HG03521 (cell line): Measurements from ENCODE around the gene CELSR1.
"Not testable (repeated sequence)": the region's sequence is repeated elsewhere in the genome, so short reads cannot be mapped to it uniquely, and the experiment has no call there.

Experiments
- ATAC-seq: cut with Tn5 transposase; IDR thresholded peaks from one replicate; pipeline ENCODE4 v1.9.1; 2021; ENCODE audit warnings: mild to moderate bottlenecking, moderate library complexity; ENCODE audit not compliant: unreplicated experiment

Gene CELSR1

DNA sequence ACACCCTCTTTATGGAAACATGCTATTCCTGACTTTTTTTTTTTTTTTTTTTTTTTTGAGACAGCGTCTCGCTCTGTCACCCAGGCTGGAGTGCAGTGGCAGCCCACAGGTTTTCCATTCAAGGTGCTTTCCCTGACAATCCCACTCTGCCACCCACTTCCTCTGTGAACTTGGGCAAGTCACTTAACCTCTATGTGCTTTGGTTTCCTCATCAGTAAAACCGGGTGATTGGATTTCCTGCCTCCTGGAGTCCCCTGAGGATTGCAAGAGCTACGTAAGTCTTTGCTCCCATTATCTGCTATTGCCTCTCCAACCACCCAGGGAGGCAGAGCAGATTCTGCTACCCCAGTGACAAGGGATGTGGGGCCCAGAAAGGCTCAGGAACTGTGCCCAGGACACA, 54.1 kb downstream of the CELSR1 start:
- no peak for ATAC-seq

DNA sequence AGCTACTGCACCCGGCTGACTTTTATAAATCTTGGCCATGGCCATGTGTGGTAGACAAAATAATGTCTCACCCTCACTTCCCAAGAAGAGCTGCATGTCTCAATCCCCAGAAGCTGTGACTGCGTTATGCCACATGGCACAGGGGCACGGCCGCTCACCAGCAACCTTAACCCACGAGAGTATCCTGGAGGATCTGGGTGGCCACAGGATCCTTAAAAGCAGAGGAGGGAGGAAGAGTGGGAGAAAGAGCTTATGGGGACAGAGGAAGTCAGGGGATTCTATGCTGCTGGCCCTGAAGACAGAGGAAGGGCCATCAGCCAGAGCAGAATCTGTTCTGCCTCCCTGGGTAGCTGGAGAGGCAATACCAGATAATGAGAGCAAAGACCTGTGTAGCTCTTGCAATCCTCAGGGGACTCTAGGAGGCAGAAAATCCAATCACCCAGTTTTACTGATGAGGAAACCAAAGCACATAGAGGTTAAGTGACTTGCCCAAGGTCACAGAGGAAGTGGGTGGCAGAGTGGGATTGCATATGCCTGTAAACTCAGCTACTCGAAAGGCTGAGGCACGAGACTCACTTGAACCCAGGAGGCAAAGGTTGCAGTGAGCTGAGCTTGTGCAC, 55.3 kb downstream of the CELSR1 start:
- ATAC-seq, result no peak

DNA sequence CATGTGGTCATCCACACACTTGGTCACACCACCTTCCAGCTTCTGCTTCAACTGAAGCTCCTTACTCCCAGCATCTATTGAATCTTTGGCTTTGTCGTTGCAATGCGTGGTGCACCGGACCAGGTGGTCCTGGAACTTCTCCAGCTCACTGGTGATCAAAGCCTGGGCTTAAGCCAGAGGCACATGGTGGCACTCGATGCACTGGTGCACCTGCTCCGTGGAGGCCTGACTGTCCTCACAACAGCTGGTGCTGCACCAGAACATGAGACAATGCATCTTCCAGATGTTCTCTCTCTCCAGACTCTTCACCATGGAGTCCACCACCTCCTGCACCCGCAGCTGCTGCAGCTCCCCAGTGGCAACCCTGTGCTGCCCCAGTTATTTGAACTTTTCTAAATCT, 56.0 kb downstream of the CELSR1 start:
- no peak for ATAC-seq

DNA sequence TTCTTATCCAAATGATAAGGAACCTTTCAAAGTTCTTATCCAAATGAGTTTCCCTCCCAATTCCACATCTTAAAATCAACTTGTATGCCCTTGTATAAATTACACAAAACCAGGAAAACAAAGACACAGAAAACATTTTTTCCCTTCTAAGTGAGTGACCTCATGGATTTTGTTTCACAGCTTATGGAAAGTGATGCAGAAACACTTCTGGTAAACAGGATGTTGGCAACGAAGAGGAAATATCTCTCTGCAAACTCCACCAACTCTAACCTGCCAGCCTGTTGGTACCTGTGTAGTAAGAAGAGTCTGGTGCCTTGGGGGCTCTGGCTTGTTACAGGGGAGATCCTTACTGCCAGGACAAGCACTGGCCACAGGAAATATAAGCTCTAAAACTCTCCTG, 57.0 kb downstream of the CELSR1 start:
- ATAC-seq, result no peak

DNA sequence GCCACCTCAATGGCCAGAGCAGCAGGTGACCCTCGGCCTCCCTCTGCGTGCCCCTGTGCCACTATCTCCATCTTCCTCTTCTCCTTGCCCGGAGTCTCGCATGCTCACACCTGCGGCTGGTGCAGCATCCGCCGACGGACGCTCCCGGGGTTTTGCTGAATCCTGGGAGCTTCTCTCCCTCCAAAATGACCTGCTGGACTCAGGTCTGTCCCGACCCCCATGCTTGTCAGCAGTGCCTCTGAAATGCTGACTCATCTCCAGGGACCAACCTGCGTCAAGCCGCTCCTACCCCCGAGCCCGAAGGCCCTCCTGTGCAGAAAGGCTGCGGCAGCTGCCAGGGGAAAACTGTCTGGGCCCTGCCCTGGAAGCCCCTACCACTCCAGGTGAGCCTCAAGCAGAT, 58.4 kb downstream of the CELSR1 start:
- ATAC-seq, result no peak

DNA sequence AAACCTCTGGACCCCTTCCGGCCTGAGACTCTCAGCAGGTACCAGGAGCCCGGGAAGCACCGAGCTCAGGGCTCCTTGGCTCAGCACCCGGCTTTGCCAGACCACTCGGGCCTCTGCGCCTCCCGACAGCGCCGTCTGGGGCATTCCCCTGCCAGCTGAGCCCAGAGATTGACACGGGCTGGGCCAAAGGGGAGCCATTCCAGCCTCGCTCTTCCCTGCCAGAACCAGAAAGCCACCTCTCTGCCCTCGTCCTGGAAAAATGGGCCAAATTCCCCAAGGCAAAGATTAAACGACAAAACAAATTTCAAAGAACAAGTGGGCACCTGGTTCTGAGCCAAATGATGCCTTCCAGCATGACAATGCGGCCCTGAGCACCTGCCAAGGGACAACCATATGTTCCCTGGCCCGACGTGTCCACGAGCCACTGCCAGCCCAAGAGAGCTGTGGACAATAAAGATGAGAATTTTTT, 59.3 kb downstream of the CELSR1 start:
- ATAC-seq, result no peak

DNA sequence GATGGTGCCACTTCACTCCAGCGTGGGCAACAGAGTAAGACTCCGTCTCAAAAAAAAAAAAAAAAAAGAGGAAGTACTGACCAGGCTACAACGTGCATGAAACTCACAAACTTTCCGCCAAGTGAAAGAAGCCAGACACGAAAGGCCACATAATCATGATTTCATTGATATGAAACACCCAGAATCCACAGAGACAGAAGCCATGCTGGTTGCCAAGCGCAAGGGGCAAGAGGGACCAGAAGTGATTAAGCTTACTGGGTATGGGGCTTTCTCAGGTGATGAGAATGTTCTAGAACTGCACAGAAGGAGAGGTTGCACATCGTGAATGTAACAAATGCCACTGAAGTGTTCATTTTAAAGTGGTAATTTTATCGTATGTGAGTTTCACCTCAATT, 60.9 kb downstream of the CELSR1 start:
- no peak for ATAC-seq

DNA sequence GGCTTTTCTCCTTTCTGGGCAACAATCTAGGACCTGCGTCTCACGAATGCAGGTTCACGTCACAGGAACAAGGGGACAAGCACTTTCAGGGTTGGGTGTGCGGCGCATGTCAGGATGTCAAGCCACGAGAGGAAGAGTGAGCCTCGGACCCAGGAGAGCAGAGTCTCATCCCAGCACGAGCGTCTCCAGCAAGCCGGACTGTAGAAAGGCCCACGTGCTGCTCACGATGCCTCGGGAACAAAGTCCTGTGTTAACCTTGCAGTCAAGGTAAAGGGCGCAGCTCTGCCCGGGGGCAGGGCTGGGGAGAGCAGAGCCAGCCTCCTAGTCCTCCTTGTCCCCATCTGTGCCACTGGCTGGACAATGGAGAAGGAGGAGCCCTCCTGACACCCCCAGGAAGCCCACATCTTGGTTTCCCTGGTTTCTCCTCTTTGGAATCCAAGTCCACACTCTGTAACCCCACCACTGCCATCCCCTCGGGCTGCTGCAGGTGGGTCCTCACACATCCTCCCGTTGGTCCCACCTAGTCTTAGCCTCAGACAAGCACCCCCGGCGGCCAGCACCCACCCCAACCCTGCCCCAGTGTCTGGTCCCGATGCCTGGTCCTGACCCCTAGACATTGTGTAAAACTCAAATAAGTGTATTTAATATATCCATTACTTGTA, 63.4 kb downstream of the CELSR1 start:
- no peak for ATAC-seq

DNA sequence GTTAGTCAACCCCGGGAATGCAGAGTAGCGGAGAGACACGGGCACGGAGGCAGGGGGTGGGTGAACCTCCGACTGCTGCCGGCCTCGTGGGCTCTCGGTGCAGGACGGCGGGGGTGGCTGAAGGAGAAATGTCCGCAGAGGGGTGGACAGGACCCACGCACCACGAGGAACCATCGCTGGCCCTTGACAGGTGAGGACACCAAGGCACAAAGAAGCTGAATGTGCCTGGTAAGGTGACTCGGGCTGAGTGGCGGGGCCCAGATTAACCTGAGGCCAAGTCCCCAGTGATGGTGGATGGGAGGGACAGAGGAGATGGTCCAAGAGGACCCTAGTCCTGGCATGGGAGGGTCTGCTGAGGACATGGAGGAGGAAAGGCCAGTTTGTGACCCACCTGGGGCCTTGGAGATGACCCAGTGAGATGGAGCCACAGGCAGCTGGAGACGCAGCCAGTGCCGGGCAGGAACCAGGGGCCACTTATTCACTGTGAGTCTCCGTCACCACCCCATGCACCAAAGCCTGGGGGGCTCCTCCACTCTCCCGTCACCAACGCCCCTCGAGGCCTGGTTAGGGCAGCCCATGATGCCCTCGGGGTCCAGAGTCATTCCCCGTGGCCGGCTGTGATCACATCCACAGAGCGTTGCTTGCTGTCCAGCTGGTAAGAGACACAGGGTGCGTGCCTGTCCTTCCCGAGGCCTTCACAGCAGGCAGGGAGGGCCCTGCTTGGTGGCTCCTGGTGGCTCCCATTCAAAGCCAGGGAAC, 64.2 kb downstream of the CELSR1 start:
- ATAC-seq, result no peak

DNA sequence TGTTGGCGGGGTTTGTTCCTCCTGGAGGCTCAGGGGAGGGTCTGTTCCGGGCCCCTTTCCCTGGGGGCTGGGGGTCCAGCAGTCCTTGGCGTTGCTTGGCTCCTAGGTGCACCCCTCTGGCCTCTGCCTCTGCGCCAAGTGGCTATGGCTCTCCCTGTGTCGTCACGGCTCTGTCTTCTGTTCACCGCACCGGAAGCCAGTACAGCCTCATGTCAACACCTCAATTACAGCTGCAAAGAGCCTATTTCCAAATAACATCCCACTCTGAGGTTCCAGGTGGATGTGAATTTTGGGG, 64.8 kb downstream of the CELSR1 start:
- no peak for ATAC-seq

DNA sequence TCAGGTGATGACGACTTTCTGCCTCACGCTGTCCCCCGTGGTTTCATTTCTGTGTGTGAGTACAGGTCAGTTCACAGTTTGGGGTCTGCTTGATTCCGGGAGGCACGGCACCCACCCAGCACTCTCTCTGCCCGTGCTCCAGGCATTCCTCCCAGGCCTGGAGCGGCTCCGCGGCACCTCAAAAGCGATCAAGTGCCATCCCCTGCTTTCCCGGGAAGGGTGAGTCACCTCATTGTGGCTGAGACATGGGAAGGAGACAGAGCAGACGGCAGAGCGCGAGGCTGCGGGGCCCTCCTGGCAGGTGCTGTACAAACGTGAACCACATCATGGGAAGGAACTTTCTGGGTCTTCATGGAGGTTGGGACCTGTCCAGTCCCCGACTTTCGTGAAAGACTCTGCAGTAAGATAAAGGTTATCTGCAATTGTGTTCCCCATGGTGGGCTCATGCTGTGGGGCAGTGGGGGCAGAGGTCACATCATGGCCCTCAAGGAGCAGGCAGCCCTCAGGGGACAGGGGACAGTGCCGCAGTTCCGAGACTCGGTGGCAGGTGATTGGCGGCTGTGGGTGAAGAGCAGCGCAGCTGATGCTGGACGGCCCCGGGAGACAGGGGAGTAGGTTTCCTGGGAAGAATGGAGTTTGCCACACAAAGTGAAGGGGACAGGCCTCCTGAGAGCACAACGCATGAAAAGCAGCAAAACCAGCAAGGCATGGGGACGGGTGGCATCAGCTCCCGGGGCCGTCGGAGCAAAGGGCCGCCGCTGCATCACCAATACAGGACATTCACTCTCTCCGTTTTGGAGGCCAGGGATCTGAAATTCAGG, 65.3 kb downstream of the CELSR1 start:
- ATAC-seq, result no peak

DNA sequence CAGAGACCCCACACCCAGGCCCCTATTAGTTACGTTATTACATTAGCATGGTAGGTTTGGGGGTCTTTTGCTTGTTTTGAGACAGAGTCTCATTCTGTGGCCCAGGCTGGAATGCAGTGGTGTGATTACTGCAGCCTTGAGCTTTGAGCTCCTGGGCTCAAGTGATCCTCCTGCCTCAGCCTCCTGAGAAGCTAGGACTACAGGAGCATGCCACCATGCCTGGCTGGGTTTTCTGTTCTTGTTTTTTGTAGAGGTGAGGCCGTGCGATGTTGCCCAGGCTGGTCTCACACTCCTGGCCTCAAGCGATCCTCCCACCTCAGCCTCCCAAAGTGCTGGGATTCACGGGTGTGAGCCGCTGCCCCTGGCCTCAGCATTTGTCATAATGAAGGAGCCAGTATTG, 66.1 kb downstream of the CELSR1 start:
- not testable (repeated sequence) for ATAC-seq

DNA sequence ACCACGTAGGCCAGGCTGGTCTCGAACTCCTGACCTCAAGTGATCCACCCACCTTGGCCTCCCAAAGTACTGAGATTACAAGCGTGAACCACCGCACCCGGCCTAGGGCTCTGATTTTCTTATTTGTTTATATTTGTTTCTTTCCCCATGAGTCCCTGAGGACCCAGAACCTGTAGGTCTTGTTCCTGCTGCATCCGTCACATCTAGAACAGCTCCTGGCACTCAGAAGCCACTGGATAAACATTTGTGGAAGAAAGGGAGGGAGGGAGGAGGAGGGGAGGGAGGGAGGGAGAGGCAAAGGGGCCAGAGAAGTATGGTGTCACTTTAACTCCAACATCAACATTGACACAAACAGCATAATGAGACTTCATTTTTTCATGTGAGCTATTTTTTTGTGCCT, 67.7 kb downstream of the CELSR1 start:
- ATAC-seq, result no peak

DNA sequence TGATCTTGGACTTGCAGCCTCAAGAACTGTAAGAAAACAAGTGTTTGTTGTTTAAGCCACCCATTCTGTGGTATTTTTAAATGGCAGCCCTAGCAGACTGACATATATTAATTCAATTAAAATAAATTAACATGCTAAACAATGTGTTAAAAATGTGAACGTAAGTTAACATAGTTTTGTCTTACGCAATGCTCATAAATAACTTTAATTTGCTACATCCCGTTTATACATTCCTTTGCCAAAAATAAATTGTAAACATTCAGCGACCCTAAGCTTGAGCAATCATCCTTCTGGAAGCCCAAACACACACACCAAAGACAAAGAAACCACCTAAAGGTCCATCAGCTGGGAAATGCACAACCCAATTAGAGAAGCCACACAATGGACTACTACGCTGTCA, 70.4 kb downstream of the CELSR1 start:
- ATAC-seq, result no peak

DNA sequence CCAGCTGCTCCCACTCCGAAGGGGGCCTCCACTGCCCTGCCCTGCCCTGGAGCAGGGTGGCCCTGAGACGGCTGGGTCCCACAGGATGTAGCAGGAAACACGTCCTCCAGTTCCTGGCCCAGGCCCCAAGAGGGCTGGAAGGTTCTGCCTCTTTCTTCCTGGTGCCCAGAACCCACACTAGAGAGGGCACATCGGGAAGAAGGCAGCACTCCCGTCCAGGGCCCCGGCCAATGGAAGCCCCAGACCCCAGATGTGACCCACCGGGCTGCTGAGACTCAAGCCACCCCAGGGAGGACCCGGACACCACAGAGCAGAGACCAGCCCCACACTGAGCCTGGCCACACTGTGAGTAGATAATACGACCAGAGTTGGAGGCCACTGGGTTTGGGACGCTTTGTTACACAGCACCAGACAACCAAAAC, 71.2 kb downstream of the CELSR1 start:
- ATAC-seq, result no peak

DNA sequence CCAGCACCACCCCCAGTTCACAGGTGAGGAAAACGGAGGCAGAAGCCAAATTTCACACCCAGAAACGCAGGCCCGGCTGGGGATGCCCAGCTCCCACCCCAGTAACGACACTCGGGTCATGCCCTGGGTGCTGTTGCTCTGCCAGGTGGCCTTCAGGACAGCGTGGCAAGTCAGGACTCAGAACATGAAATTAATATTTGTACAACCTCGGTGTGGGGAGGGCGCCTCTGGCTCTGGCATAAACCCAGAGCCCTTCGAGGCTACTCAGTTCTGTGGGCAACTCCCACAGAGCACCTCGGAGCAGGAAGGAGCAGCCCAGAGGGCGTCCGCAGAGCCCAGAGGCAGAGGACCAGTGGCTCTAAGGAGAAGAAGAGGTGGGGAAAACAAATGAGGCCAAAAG, 71.6 kb downstream of the CELSR1 start:
- no peak for ATAC-seq

DNA sequence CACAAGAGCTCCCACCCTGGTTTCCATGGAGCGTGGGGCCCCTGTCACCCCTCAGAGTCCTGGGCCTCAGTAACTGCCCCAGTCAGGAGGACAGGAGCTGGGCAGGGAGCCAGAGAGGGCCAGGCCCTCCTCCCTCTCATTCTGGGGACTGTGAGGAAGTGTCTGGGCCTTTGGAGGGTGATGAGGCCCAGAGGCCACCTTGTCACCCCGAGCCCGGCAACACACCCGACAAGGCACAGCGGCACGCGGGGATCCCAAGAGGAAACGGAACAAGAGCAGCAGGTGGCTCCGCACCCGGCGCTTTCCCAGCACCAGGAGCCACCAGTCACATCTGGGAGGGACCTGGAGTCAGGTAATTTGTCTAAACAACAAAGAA, 72.1 kb downstream of the CELSR1 start:
- ATAC-seq, result no peak

DNA sequence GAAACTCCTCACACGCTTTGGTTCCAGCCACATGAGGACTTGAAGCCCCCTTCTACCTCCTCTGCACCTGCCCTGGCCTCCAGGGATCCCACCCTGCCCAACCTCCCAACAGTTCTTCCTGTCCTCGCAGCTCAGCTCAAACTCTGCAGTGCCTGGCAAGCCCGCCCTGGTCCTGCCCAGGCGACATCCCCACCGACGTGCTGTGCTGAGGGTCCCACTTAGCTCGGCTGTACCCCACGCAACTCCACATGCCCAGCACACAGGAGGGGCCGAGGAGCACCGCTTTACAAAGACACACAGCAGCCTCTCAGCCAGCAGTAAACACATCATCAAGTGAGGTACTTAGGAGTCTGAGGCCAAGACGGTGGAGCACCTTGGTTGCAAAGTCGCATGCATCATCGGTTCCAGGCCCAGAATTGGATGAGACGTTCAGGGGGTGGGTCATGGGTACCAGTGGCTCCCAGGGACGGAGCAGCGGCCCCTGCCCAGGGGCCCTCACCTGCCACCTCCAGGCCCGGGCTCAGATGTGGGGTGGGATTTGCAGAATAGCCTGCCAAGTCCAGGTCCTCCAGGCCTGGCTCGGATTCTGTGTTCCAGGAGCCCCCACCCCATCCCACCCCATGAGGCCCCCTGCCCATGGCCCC, 72.6 kb downstream of the CELSR1 start:
- ATAC-seq, result no peak

DNA sequence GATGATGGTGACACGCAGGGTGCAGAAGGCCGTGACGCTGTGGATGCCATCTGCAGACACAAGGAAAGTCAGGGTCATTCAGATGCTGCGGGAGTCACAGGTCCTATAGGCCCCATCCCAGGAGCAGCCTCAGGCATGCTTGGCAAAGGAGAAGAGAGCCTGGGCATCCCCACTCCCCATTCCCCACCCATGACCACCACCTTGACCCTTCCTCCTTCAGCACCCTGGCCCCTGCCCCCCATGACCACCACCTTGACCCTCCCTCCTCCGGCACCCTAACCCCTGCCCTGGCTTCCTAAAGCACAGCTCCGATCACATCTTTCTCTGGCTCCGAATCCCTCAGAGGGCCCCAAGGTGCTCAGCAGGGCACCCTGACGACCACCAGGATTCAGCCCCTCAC, 73.1 kb downstream of the CELSR1 start:
- ATAC-seq, result no peak

DNA sequence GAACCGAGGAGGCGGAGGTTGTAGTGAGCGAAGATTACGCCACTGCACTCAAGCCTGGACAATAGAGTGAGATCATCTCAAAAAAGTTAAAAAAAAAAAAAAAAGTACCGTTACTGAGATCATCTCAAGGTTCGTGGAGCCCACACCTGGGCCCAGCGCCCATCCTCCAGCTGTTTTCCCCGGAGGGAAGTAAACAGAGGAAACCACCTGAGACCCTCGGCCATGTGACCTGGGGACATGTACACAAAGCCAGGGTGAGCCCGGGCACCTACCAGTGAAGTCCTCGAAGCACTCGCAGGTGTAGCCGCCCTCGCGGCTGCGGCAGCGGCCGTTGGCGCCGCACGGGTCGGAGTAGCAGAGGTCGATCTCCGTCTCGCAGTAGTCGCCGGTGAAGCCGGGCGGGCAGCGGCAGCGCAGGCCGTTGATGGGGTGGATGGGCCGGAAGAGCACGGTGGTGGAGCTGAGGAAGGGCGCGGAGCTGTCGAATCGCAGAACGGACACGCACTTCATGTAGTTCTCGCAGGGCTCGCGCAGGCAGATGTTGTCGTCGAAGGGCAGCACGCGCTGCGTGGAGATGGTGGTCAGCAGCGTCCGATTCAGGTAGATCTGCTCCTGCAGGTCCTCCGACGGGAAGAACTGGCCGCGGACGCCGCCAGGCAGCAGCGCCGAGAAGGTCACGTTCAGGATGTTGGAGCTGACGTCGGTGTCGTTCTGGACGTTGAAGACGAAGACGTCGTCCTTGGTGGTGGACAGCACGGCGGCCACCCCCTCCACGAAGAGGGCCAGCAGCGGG, 73.8 kb downstream of the CELSR1 start:
- no peak for ATAC-seq
